Transverse colon (tissue), 4 donors: ENCODE measurements around the gene AGAP1.

Experiments
- CTCF ChIP-seq, 5 experiments: fragments of 200-600 bp in 3 of 5; fragments of 450-650 bp in 2 of 5; sonication (generic) in 3 of 5; IDR thresholded peaks; 1 replicate in 2 of 5; 2 replicates in 3 of 5; pipeline ENCODE4 v1.5.1; 2016 to 2017; ENCODE audit warnings: antibody characterized with exemption in 5 of 5, inconsistent platforms in 3 of 5, mild to moderate bottlenecking in 2 of 5, moderate library complexity in 1 of 5
- EP300 ChIP-seq: sonication (generic); formaldehyde crosslinking; IDR thresholded peaks from one replicate; pipeline ENCODE4 v1.6.1; 2017; ENCODE audit warnings: antibody characterized with exemption, low read depth
- POLR2A ChIP-seq: fragments of 450-650 bp; IDR thresholded peaks from one replicate; pipeline ENCODE4 v1.6.1; 2016; ENCODE audit warnings: antibody characterized with exemption, mild to moderate bottlenecking, moderate library complexity
- POLR2AphosphoS5 ChIP-seq, 3 donors: sonication (generic); formaldehyde crosslinking; IDR thresholded peaks; one replicate each; pipeline ENCODE4 v1.6.1; 2016; ENCODE audit warnings: antibody characterized with exemption in 3 of 3

- TF ChIP-seq CTCF (IDR thresholded peaks at IDR 0.05) = no peak
- no peak for TF ChIP-seq POLR2AphosphoS5 (IDR thresholded peaks at IDR 0.05)
- TF ChIP-seq POLR2A = no peak
- TF ChIP-seq EP300 = no peak
Observed at GRCh38 chr2:235832941-235833340, 339.1 kb downstream of the AGAP1 start.
